ENCODE data around the gene NAV2. TPM values are rescaled to one million over a fixed set of nuclear protein-coding genes. Genes with fewer than 3 reads are reported as not detected.

Gene NAV2
- total RNA-seq, 2 donors from 2014 or later: 26.4 to 35.5 TPM

- intact Hi-C loops (cut with DNase I): no loop called here
- ATAC-seq (peak; percentile 43), DNase-seq (peak in 1 of 4 donors; percentile 16)
- no peaks in the 10 kb centered on the region for H3K36me3 ChIP-seq (replicated peaks in 1 of 2; ENCODE audit: insufficient read depth in 1 of 2, low read depth in 2 of 2)
- 25 to 31% methylated on average over 7 of the region's 7 CpGs for WGBS, 2 donors
- peaks cover 49% of the 10 kb centered on the region for H3K4me1 ChIP-seq
- no peak overlapping the region for H3K4me3 ChIP-seq
- H3K27ac ChIP-seq: peak overlapping the region in 2 of 4 donors; percentile 22 to 53
- H3K9me3 ChIP-seq: no peaks in the 10 kb centered on the region
- no peaks in the 10 kb centered on the region for H3K27me3 ChIP-seq
- TF ChIP-seq POLR2A (IDR thresholded peaks at IDR 0.05): no peak
- TF ChIP-seq, protein P1, sequence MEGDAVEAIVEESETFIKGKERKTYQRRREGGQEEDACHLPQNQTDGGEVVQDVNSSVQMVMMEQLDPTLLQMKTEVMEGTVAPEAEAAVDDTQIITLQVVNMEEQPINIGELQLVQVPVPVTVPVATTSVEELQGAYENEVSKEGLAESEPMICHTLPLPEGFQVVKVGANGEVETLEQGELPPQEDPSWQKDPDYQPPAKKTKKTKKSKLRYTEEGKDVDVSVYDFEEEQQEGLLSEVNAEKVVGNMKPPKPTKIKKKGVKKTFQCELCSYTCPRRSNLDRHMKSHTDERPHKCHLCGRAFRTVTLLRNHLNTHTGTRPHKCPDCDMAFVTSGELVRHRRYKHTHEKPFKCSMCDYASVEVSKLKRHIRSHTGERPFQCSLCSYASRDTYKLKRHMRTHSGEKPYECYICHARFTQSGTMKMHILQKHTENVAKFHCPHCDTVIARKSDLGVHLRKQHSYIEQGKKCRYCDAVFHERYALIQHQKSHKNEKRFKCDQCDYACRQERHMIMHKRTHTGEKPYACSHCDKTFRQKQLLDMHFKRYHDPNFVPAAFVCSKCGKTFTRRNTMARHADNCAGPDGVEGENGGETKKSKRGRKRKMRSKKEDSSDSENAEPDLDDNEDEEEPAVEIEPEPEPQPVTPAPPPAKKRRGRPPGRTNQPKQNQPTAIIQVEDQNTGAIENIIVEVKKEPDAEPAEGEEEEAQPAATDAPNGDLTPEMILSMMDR (IDR thresholded peaks at IDR 0.05): no peak
These were observed 243.0 kb downstream of the NAV2 start for GRCh38 chr11:19955660-19956059.

DNA sequence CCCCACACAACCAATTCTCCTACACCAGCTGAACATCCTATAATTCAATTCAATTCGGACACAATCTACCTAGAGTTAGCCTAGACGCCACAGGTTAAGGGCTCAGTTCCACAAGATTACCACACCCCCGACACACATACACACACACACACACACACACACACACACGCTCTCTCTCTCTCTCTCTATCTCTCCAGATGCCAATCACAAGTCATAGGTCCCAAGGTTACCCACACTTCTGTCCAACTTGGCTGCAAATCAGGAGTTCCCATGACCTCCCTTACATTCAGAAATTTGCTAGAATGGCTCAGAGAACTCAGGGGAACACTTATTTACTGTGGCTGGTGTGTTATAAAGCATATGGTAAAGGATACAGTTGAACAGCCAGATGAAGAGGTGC is 243.6 kb downstream of the NAV2 start:
- H3K27ac ChIP-seq: peak overlapping the region in 2 of 4 donors; percentile 22 to 53
- DNase-seq (peak; percentile 56 to 72 (median 64)), ATAC-seq (peak; percentile 65)
- no peaks in the 10 kb centered on the region for H3K36me3 ChIP-seq (replicated peaks in 1 of 2; ENCODE audit: insufficient read depth in 1 of 2, low read depth in 2 of 2)
- WGBS, 2 donors: 21 to 32% methylated on average over 4 of the region's 4 CpGs
- intact Hi-C loops (cut with DNase I): no loop called here
- no peak overlapping the region for H3K4me3 ChIP-seq
- H3K27me3 ChIP-seq: no peaks in the 10 kb centered on the region
- H3K4me1 ChIP-seq: peaks cover 49% of the 10 kb centered on the region
- H3K9me3 ChIP-seq: no peaks in the 10 kb centered on the region
- TF ChIP-seq, protein P1 (IDR thresholded peaks at IDR 0.05): peak in 1 of 7 experiments; percentile 15
- TF ChIP-seq POLR2A (IDR thresholded peaks at IDR 0.05): peak in 1 of 3 donors; percentile 11

- WGBS, 2 donors: 93 to 96% methylated on average over 7 of the region's 7 CpGs
These were observed 244.8 kb downstream of the NAV2 start for GRCh38 chr11:19957294-19957943.

GRCh38 chr11:19958204-19958603 is 245.6 kb downstream of the NAV2 start:
- Histone ChIP-seq H3K4me1 (peaks cover 35% of the 10 kb centered on the region), H3K36me3 (replicated peaks in 1 of 2; ENCODE audit: insufficient read depth in 1 of 2, low read depth in 2 of 2) (no peaks in the 10 kb centered on the region), H3K9me3 (no peaks in the 10 kb centered on the region), H3K4me3 (no peak overlapping the region), H3K27ac (no peak overlapping the region), H3K27me3 (no peaks in the 10 kb centered on the region)
- no peak for ATAC-seq
- TF ChIP-seq POLR2A (IDR thresholded peaks at IDR 0.05): no peak
- TF ChIP-seq, protein P1 (IDR thresholded peaks at IDR 0.05): no peak
- intact Hi-C loops (cut with DNase I): no loop called here
- WGBS, 2 donors: 70 to 74% methylated on average over 3 of the region's 3 CpGs
- DNase-seq: no peak

More at GRCh38 chr11:19957294-19957943, 244.8 kb downstream of the NAV2 start:
- Histone ChIP-seq H3K36me3 (replicated peaks in 1 of 2; ENCODE audit: insufficient read depth in 1 of 2, low read depth in 2 of 2) (no peaks in the 10 kb centered on the region), H3K4me1 (peaks cover 39% of the 10 kb centered on the region), H3K9me3 (no peaks in the 10 kb centered on the region), H3K4me3 (no peak overlapping the region), H3K27ac (no peak overlapping the region), H3K27me3 (no peaks in the 10 kb centered on the region)
- no peak for ATAC-seq
- TF ChIP-seq POLR2A (IDR thresholded peaks at IDR 0.05): no peak
- TF ChIP-seq, protein P1 (IDR thresholded peaks at IDR 0.05): no peak
- no peak for DNase-seq
- intact Hi-C loops (cut with DNase I): no loop called here

- 90 to 92% methylated on average over 3 of the region's 3 CpGs for WGBS, 2 donors
- no peak overlapping the region for H3K4me3 ChIP-seq
- H3K4me1 ChIP-seq: peaks cover 25% of the 10 kb centered on the region
- H3K27ac ChIP-seq: no peak overlapping the region
- intact Hi-C loops (cut with DNase I): no loop called here
- H3K9me3 ChIP-seq: no peaks in the 10 kb centered on the region
- no peaks in the 10 kb centered on the region for H3K27me3 ChIP-seq
- H3K36me3 ChIP-seq (replicated peaks in 1 of 2; ENCODE audit: insufficient read depth in 1 of 2, low read depth in 2 of 2): no peaks in the 10 kb centered on the region
- ATAC-seq: no peak
- no peak for DNase-seq
- TF ChIP-seq, protein P1 (IDR thresholded peaks at IDR 0.05): no peak
- TF ChIP-seq POLR2A (IDR thresholded peaks at IDR 0.05): no peak
These were observed 246.6 kb downstream of the NAV2 start for GRCh38 chr11:19959210-19959609.

Measured in body of pancreas (tissue), 4 donors.